GM12892 (cell line): ENCODE measurements around the gene GOT1.

ENCODE experiments used
- DNase-seq: peaks from one replicate; pipeline ENCODE4 v3.0.0; 2011; ENCODE audit not compliant: insufficient read length
- FAIRE-seq: peaks from 2 replicates; lab custom pipeline; 2011; peaks lifted over from hg19 to GRCh38; lab: Jason Lieb, UNC
- POLR2A ChIP-seq: IDR thresholded peaks from 2 replicates; pipeline ENCODE4 v1.6.1; 2011; ENCODE audit warnings: low read depth, low read length, control low read depth
- POLR2AphosphoS5 ChIP-seq: IDR thresholded peaks from 2 replicates; pipeline ENCODE4 v1.6.1; 2011; ENCODE audit warnings: low read depth, low read length, control low read depth
- TAF1 ChIP-seq: IDR thresholded peaks from 2 replicates; pipeline ENCODE4 v1.6.1; 2011; ENCODE audit warnings: low read depth, mild to moderate bottlenecking, control low read depth, low read length, borderline replicate concordance

Gene GOT1

GRCh38 chr10:99394256-99394655, 36.2 kb downstream of the GOT1 start:
- FAIRE-seq: no peak
- TF ChIP-seq POLR2A (no peak), POLR2AphosphoS5 (no peak), TAF1 (no peak)
- DNase-seq: no peak

- no peak for DNase-seq
- TF ChIP-seq TAF1 (no peak), POLR2AphosphoS5 (no peak), POLR2A (no peak)
- no peak for FAIRE-seq
Measured at GRCh38 chr10:99393683-99394082, 36.7 kb downstream of the GOT1 start.

- FAIRE-seq (no peak), DNase-seq (no peak)
- no peak for TF ChIP-seq POLR2AphosphoS5
- no peak for TF ChIP-seq TAF1
- no peak for TF ChIP-seq POLR2A
Measured at GRCh38 chr10:99393036-99393435, 37.4 kb downstream of the GOT1 start.

- no peak for TF ChIP-seq POLR2A
- TF ChIP-seq POLR2AphosphoS5: no peak
- TF ChIP-seq TAF1: no peak
- FAIRE-seq (no peak), DNase-seq (no peak)
Measured at GRCh38 chr10:99391346-99391745, 39.1 kb downstream of the GOT1 start.

- TF ChIP-seq TAF1 (no peak), POLR2A (no peak), POLR2AphosphoS5 (no peak)
- FAIRE-seq: no peak
- no peak for DNase-seq
Measured at GRCh38 chr10:99389729-99390480, 40.5 kb downstream of the GOT1 start.

- no peak for DNase-seq
- TF ChIP-seq POLR2A (no peak), POLR2AphosphoS5 (no peak), TAF1 (no peak)
Measured at GRCh38 chr10:99387541-99387940, 42.9 kb downstream of the GOT1 start.

DNA sequence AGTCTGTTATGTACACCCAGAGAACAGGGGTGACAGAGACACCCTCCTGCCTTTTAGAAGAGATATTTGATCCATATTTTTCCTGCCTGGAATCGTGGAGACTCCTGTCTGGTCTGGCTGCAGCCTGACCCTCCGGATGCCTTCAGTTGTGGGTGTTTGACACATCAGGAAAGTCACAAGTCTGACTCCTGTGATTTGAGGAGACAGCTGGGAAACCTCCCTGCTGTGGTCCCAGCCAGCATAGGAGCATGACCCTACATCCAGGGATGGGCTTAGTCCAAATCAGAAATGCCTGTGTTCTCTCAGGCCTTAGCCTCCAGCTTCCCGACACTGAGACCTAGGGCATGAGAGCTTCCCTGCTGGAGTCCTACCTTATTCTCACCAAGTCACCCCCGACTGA, 43.4 kb downstream of the GOT1 start:
- no peak for TF ChIP-seq POLR2A
- TF ChIP-seq TAF1: no peak
- no peak for TF ChIP-seq POLR2AphosphoS5
- FAIRE-seq (no peak), DNase-seq (no peak)

More at GRCh38 chr10:99387541-99387940, 42.9 kb downstream of the GOT1 start:
- FAIRE-seq: no peak

DNA sequence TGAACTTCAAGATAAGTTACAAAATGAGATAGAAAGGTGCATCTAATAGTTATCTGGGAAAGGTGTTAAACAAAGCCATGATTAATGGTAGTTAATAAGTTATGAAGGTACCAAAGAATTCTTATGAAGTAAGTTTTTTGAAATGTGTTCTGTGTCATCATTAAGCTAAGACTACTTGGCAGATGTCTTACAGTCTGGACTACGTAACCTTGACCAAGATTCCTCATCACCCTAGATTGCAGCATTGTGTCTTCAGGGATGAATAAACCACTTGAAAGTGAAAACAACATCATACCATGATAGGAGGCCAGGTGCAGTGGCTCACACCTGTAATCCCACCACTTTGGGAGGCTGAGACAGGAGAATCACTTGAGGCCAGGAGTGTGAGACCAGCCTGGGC, 48.2 kb downstream of the GOT1 start:
- FAIRE-seq (no peak), DNase-seq (no peak)
- TF ChIP-seq POLR2AphosphoS5: no peak
- no peak for TF ChIP-seq TAF1
- TF ChIP-seq POLR2A: no peak

DNA sequence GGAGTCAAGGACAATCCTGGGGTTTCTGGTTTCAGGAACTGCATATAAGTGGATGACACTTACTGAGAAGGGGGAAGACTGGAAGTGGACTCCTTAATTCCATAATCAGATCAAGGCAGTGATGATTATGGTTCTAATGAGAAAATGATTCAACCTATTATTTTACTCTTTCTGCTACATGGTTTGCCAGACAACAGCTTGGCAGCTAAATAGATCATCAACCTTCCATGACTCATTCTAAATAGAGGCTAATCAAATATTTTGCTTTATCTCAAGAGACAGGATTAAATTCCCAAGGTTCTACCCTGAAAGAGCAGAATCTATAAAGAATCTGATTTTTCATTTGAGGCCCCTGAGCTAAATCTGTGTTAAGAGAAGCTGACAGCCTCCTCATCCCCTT, 55.0 kb downstream of the GOT1 start:
- FAIRE-seq: no peak
- no peak for DNase-seq
- TF ChIP-seq POLR2A: no peak
- TF ChIP-seq POLR2AphosphoS5: no peak
- no peak for TF ChIP-seq TAF1

DNA sequence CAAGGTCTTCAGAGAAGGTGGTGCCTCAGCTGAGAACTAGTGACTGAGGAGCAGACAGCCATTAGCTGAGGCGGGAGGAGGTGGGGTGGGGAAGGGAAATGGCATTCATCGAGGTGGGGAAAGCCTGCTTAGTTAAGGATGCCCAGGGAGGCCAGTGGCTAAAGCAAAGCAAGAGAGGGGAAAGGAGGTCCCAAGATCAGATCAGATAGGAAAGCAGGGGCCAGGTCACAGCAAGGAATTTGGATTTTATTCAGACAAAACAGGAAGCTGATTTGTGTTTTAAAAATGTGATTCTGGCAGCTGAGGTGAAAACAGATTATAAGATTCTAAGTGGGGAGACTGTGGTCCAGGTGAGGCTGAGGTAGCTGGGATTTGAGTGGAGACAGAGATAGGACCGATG, 55.5 kb downstream of the GOT1 start:
- no peak for FAIRE-seq
- TF ChIP-seq POLR2AphosphoS5 (no peak), TAF1 (no peak), POLR2A (no peak)
- no peak for DNase-seq

GRCh38 chr10:99374526-99374925, 55.9 kb downstream of the GOT1 start:
- TF ChIP-seq TAF1: no peak
- no peak for TF ChIP-seq POLR2A
- no peak for TF ChIP-seq POLR2AphosphoS5
- DNase-seq (no peak), FAIRE-seq (no peak)
